ENCODE measurements around the gene POLR2L.

- TF ChIP-seq CTCF (IDR thresholded peaks at IDR 0.05) (no peak), POLR2A (IDR thresholded peaks at IDR 0.05) (no peak)
Observed at GRCh38 chr11:830295-831117, 11.8 kb downstream of the POLR2L start.

Measured in uterus (tissue), 2 donors.